Loucy (cell line): ENCODE data around the gene TRPV3.

ENCODE experiments used
- H2AFZ ChIP-seq: fragments of 200-600 bp; sonication (generic); 2 replicates; pipeline ENCODE4 v1.6.0; 2016; ENCODE audit warnings: antibody characterized with exemption, mild to moderate bottlenecking, low read length, moderate library complexity
- H3F3A ChIP-seq: fragments of 200-600 bp; 2 replicates; pipeline ENCODE4 v1.6.0; 2016; ENCODE audit warnings: antibody characterized with exemption, low read depth, mild to moderate bottlenecking
- H3K27me3 ChIP-seq: fragments of 200-600 bp; sonication (generic); 2 replicates; pipeline ENCODE4 v1.6.1; 2014; ENCODE audit warnings: low read length, mild to moderate bottlenecking; ENCODE audit not compliant: insufficient read depth, poor library complexity, severe bottlenecking
- H3K36me3 ChIP-seq: fragments of 200-600 bp; sonication (generic); 2 replicates; pipeline ENCODE4 v1.6.1; 2016; ENCODE audit warnings: low read length; ENCODE audit not compliant: insufficient read depth
- H3K4me1 ChIP-seq: fragments of 200-600 bp; sonication (generic); 2 replicates; pipeline ENCODE4 v1.5.1; 2014; ENCODE audit warnings: low read length, mild to moderate bottlenecking; ENCODE audit not compliant: insufficient read depth, poor library complexity, severe bottlenecking
- H3K4me2 ChIP-seq: fragments of 200-600 bp; sonication (generic); 2 replicates; pipeline ENCODE4 v1.6.0; 2014; ENCODE audit warnings: antibody characterized with exemption, low read length, low read depth, mild to moderate bottlenecking; ENCODE audit not compliant: poor library complexity, severe bottlenecking
- H3K4me3 ChIP-seq: fragments of 200-600 bp; sonication (generic); 2 replicates; pipeline ENCODE4 v1.5.1; 2014; ENCODE audit warnings: low read length, mild to moderate bottlenecking, mixed read lengths; ENCODE audit not compliant: poor library complexity, severe bottlenecking
- H3K79me2 ChIP-seq: fragments of 200-600 bp; sonication (generic); 2 replicates; pipeline ENCODE4 v1.6.1; 2014; ENCODE audit warnings: low read length; ENCODE audit not compliant: insufficient read depth
- H3K9ac ChIP-seq: fragments of 200-600 bp; sonication (generic); 2 replicates; pipeline ENCODE4 v1.6.0; 2014; ENCODE audit warnings: mild to moderate bottlenecking, low read depth, low read length, moderate library complexity; ENCODE audit not compliant: poor library complexity, severe bottlenecking
- H3K9me2 ChIP-seq: fragments of 200-600 bp; sonication (generic); replicated peaks from 2 replicates; pipeline ENCODE4 v1.6.1; 2016; ENCODE audit warnings: low read depth, low read length, mixed read lengths
- H3K9me3 ChIP-seq: fragments of 200-600 bp; sonication (generic); 2 replicates; pipeline ENCODE4 v1.6.1; 2014; ENCODE audit warnings: mild to moderate bottlenecking, antibody characterized with exemption, low read length, low read depth; ENCODE audit not compliant: insufficient read depth
- H4K20me1 ChIP-seq: fragments of 200-600 bp; sonication (generic); 2 replicates; pipeline ENCODE4 v1.6.0; 2014; ENCODE audit warnings: antibody characterized with exemption, low read length, mild to moderate bottlenecking; ENCODE audit not compliant: insufficient read depth, poor library complexity, severe bottlenecking
- CTCF ChIP-seq: fragments of 200-600 bp; sonication (generic); conservative IDR thresholded peaks from 2 replicates; pipeline ENCODE4 v1.5.1; 2014; ENCODE audit warnings: mild to moderate bottlenecking, antibody characterized with exemption, low read length
- EZH2phosphoT487 ChIP-seq: fragments of 200-600 bp; IDR thresholded peaks from 2 replicates; pipeline ENCODE4 v1.6.1; 2018; ENCODE audit warnings: antibody characterized with exemption, mild to moderate bottlenecking, moderate library complexity, borderline replicate concordance

TRPV3 gene

GRCh38 chr17:3556916-3557767 is 470 bp downstream of the TRPV3 start:
- Histone ChIP-seq H3K36me3 (no peaks in the 10 kb centered on the region), H3K9ac (no peak overlapping the region), H3K4me2 (no peak overlapping the region), H2AFZ (no peak overlapping the region), H3K9me3 (no peaks in the 10 kb centered on the region), H3K4me3 (no peak overlapping the region), H3K79me2 (no peaks in the 10 kb centered on the region), H3K27me3 (no peaks in the 10 kb centered on the region), H4K20me1 (no peaks in the 10 kb centered on the region), H3F3A (no peaks in the 10 kb centered on the region), H3K4me1 (no peaks in the 10 kb centered on the region), H3K9me2 (no peaks in the 10 kb centered on the region)
- no peak for TF ChIP-seq CTCF
- no peak for TF ChIP-seq EZH2phosphoT487

DNA sequence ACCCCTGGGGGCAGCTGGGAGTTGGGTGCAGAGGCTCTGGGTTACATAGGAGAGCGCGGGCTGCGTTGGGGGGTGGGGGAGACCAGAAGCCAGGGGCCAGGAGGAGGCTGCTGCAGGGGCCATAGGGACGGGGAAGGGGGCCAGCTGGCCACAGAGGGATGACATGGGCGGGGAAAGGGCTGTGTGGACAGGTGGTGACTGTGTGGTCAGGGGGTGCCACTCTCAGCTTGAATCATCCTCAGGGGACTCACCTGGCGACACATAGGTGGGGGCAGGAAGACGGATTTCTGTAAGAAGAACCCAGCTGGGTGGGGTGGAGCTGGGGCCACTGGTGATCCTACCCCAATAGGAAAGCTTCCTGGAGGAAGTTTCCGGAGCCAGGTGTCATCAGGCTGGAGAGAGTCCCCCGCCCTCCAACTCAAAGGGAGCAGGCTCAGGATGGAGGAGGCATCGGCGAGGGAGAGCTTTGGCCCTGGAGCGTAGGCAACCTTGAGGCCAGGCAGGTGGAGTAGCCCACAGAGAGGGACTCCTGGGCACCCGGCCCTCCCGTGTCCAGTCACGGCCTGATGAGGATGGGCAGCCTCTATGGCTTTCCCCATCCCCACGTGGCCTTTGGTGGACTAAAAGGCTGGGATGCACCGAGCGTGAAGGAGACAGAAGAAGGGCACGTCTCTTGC is 1.2 kb downstream of the TRPV3 start:
- Histone ChIP-seq H3F3A (no peaks in the 10 kb centered on the region), H3K9ac (no peak overlapping the region), H3K36me3 (no peaks in the 10 kb centered on the region)

DNA sequence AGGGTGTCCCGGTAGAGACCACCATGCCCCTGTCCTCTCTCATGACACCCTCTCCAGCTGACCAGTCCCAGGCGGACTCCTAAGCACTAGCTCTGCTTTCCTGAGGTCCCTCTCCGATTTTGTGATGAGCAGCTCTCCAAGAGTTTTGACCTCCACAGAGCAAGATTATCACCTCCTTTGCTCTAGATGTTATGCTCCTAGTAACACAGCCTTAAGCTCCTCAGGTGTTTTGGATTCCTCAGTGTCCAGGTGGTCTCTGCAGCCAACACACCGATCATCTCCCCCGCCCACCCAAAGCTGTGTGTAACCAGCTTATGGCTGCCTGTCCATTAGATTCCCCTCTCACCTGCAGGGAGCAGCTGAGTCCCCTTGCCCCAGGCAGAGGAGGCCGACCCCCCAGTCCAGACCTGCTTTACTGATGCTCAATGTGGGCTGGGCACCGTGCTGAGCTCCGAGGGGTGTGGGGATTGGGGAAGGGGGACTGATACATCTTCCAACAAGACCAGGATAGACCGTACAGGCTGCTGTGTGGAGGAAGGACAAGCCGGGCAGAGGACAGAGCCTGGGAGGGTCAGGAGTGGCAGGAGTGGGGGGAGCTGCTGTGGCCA is 2.3 kb downstream of the TRPV3 start:
- no peaks in the 10 kb centered on the region for H3F3A ChIP-seq
- H3K79me2 ChIP-seq, result no peaks in the 10 kb centered on the region
- H3K9ac ChIP-seq, result no peak overlapping the region
- H3K4me2 ChIP-seq, result no peak overlapping the region
- TF ChIP-seq CTCF, result no peak
- TF ChIP-seq EZH2phosphoT487, result no peak
- H2AFZ ChIP-seq, result no peak overlapping the region
- H4K20me1 ChIP-seq, result no peaks in the 10 kb centered on the region
- no peaks in the 10 kb centered on the region for H3K4me1 ChIP-seq
- H3K9me2 ChIP-seq, result no peaks in the 10 kb centered on the region
- no peaks in the 10 kb centered on the region for H3K36me3 ChIP-seq
- H3K27me3 ChIP-seq, result no peaks in the 10 kb centered on the region
- no peaks in the 10 kb centered on the region for H3K9me3 ChIP-seq
- no peak overlapping the region for H3K4me3 ChIP-seq

More for the DNA sequence above, 1.2 kb downstream of the TRPV3 start:
- H3K27me3 ChIP-seq, result no peaks in the 10 kb centered on the region
- H3K4me2 ChIP-seq, result no peak overlapping the region
- no peaks in the 10 kb centered on the region for H3K9me3 ChIP-seq
- H3K4me3 ChIP-seq, result no peak overlapping the region
- H4K20me1 ChIP-seq, result no peaks in the 10 kb centered on the region
- H3K9me2 ChIP-seq, result no peaks in the 10 kb centered on the region
- no peak overlapping the region for H2AFZ ChIP-seq
- H3K79me2 ChIP-seq, result no peaks in the 10 kb centered on the region
- TF ChIP-seq CTCF (no peak), EZH2phosphoT487 (no peak)
- no peaks in the 10 kb centered on the region for H3K4me1 ChIP-seq
